Panc1 (cell line): ENCODE measurements around the gene SH2D5. TPM values are rescaled to one million over a fixed set of nuclear protein-coding genes. Genes with fewer than 3 reads are reported as not detected.

Experiments
- ATAC-seq: fragments of 200-7000 bp; cut with Tn5 transposase; 2 replicates; pipeline ENCODE4 v1.9.1; 2020; ENCODE audit warnings: mild to moderate bottlenecking, moderate library complexity
- BruUV-seq: library from RNA; stranded (reverse); fragments of 400-500 nt; replicated peaks from 2 replicates; lab custom pipeline; 2021; lab: Mats Ljungman, UMichigan
- CTCF ChIA-PET: fragments of 300-600 bp; sonication (Branson Sonifier 250); formaldehyde crosslinking; loops from one replicate; lab custom pipeline; 2022; ENCODE audit warnings: antibody characterized with exemption; lab: Charles Lee
- POLR2A ChIA-PET: fragments of 300-600 bp; sonication (Branson Sonifier 250); formaldehyde crosslinking; loops from one replicate; lab custom pipeline; 2022; ENCODE audit warnings: antibody characterized with exemption; lab: Charles Lee
- DNase-seq: peaks from one replicate; pipeline ENCODE4 v3.0.0-alpha.2; 2010; ENCODE audit warnings: low read depth, low spot score
- H3K27ac ChIP-seq: 2 replicates; pipeline ENCODE4 v1.5.1; 2011; ENCODE audit warnings: mild to moderate bottlenecking, low read length, inconsistent platforms
- H3K27me3 ChIP-seq: fragments of 200-500 bp; sonication (Bioruptor generic); 2 replicates; pipeline ENCODE4 v1.6.0; 2014; ENCODE audit warnings: low read length, inconsistent platforms; ENCODE audit not compliant: control insufficient read depth, insufficient read depth
- H3K36me3 ChIP-seq: fragments of 200-500 bp; sonication (Bioruptor generic); 2 replicates; pipeline ENCODE4 v1.5.1; 2014; ENCODE audit warnings: inconsistent platforms, mild to moderate bottlenecking, low read length, moderate library complexity; ENCODE audit not compliant: control insufficient read depth, insufficient read depth
- H3K4me1 ChIP-seq: 2 replicates; pipeline ENCODE4 v1.5.1; 2011; ENCODE audit warnings: inconsistent platforms, mild to moderate bottlenecking, low read length, moderate library complexity; ENCODE audit not compliant: control insufficient read depth, insufficient read depth
- H3K4me3 ChIP-seq, 2 experiments: 2 replicates each; pipeline ENCODE4 v1.5.1; 2011 to 2012; ENCODE audit warnings: low read depth in 2 of 2, low read length in 2 of 2, mild to moderate bottlenecking in 2 of 2, inconsistent platforms in 1 of 2, moderate library complexity in 1 of 2
- H3K9me3 ChIP-seq: fragments of 200-500 bp; sonication (Bioruptor generic); 2 replicates; pipeline ENCODE4 v1.5.1; 2014; ENCODE audit warnings: low read depth, mild to moderate bottlenecking, inconsistent platforms, low read length, moderate library complexity; ENCODE audit not compliant: control insufficient read depth, insufficient read depth
- CTCF ChIP-seq: fragments of 450-650 bp; IDR thresholded peaks from 2 replicates; pipeline ENCODE4 v1.5.1; 2017; ENCODE audit warnings: mild to moderate bottlenecking
- POLR2AphosphoS5 ChIP-seq: IDR thresholded peaks from 2 replicates; pipeline ENCODE4 v1.6.1; 2012; ENCODE audit warnings: mild to moderate bottlenecking, low read depth, low read length, moderate library complexity
- REST ChIP-seq, 2 experiments: IDR thresholded peaks; 2 replicates each; pipeline ENCODE4 v1.6.1; 2011 to 2012; ENCODE audit warnings: low read depth in 2 of 2, control low read depth in 1 of 2, low read length in 1 of 2, mild to moderate bottlenecking in 1 of 2, moderate library complexity in 1 of 2; ENCODE audit not compliant: insufficient read depth in 1 of 2
- SIN3A ChIP-seq: IDR thresholded peaks from 2 replicates; pipeline ENCODE4 v1.6.1; 2012; ENCODE audit warnings: low read depth, mild to moderate bottlenecking, low read length, moderate library complexity, borderline replicate concordance; ENCODE audit not compliant: insufficient read depth
- TCF7L2 ChIP-seq: IDR thresholded peaks from 2 replicates; pipeline ENCODE4 v1.6.1; 2011; ENCODE audit warnings: mild to moderate bottlenecking, low read depth, low read length, inconsistent platforms
- in situ Hi-C: cut with HindIII; loops from 2 replicates; pipeline ENCODE4 v1.10.0; 2016; ENCODE audit warnings: low sequenced_read_pairs, low pct_unique_long_range_greater_than_20kb
- intact Hi-C: fragments of 100-400 bp; cut with micrococcal nuclease; formaldehyde crosslinking; loops from one replicate; pipeline ENCODE4 v1.10.0; 2022; ENCODE audit not compliant: unreplicated experiment
- total RNA-seq: library from RNA; stranded (reverse); gene quantifications from one replicate; pipeline ENCODE4 v1.2.1, GENCODE V29; 2021; ENCODE audit not compliant: unreplicated experiment

The SH2D5 gene
- total RNA-seq, 1 experiment from 2014 or later, result 23.3 TPM

GRCh38 chr1:20684651-20685050 lies 47.9 kb downstream of the SH2D5 start:
- no peak for DNase-seq
- Histone ChIP-seq H3K4me3 (no peak overlapping the region), H3K27ac (no peak overlapping the region), H3K4me1 (no peaks in the 10 kb centered on the region), H3K36me3 (no peaks in the 10 kb centered on the region), H3K9me3 (no peaks in the 10 kb centered on the region), H3K27me3 (no peaks in the 10 kb centered on the region)
- BruUV-seq, result no TSS peak
- TF ChIP-seq CTCF, result no peak
- no peak for TF ChIP-seq SIN3A
- no peak for TF ChIP-seq REST (IDR thresholded peaks at IDR 0.05; ENCODE audit: insufficient read depth in 1 of 2, low read depth in 2 of 2, low read length in 1 of 2)
- no peak for TF ChIP-seq TCF7L2
- no peak for TF ChIP-seq POLR2AphosphoS5
- no peak for ATAC-seq
- CTCF ChIA-PET, result interaction anchor here (0.5 kb wide), 1 partner anchor 23 kb away, joined by 5 read pairs; the partner anchor contains the start of gene DDOST
- POLR2A ChIA-PET, result no interaction called here
- in situ Hi-C loops, result no loop called here
- intact Hi-C loops, result no loop called here

- ATAC-seq (no peak), DNase-seq (no peak)
- Histone ChIP-seq H3K4me3 (no peak overlapping the region), H3K27me3 (no peaks in the 10 kb centered on the region), H3K36me3 (no peaks in the 10 kb centered on the region), H3K9me3 (no peaks in the 10 kb centered on the region), H3K4me1 (no peaks in the 10 kb centered on the region), H3K27ac (no peak overlapping the region)
- intact Hi-C loops, result no loop called here
- BruUV-seq, result no TSS peak
- in situ Hi-C loops, result no loop called here
- ChIA-PET CTCF (no interaction called here), POLR2A (no interaction called here)
- no peak for TF ChIP-seq CTCF
- no peak for TF ChIP-seq TCF7L2
- no peak for TF ChIP-seq REST (IDR thresholded peaks at IDR 0.05; ENCODE audit: insufficient read depth in 1 of 2, low read depth in 2 of 2, low read length in 1 of 2)
Measured at GRCh38 chr1:20684050-20684620, 48.4 kb downstream of the SH2D5 start.
